HepG2 (cell line): ENCODE measurements around the gene MYRFL. TPM values are rescaled to one million over a fixed set of nuclear protein-coding genes. Genes with fewer than 3 reads are reported as not detected.

Source experiments
- ATAC-seq: fragments of 200-7000 bp; cut with Tn5 transposase; 3 replicates; pipeline ENCODE4 v1.9.1; 2020; ENCODE audit warnings: mild to moderate bottlenecking, moderate library complexity
- BruUV-seq: library from RNA; stranded (reverse); fragments of 400-500 nt; replicated peaks from 2 replicates; lab custom pipeline; 2021; lab: Mats Ljungman, UMichigan
- CTCF ChIA-PET: fragments of 300-600 bp; formaldehyde crosslinking; extraction: SDS; loops from one replicate; lab custom pipeline; 2021; ENCODE audit warnings: low total read pairs, inconsistent platforms, low intra/inter-chr PET ratio; lab: Yijun Ruan, JAX
- POLR2A ChIA-PET: fragments of 350-600 bp; sonication (Branson Sonifier 250); formaldehyde crosslinking; loops from one replicate; lab custom pipeline; 2020; ENCODE audit warnings: antibody characterized with exemption, inconsistent platforms; lab: Yijun Ruan, JAX
- DNase-seq: peaks from one replicate; pipeline ENCODE4 v3.0.0-alpha.2; 2015; ENCODE audit warnings: low spot score
- FAIRE-seq: peaks from 3 replicates; lab custom pipeline; 2011; peaks lifted over from hg19 to GRCh38; lab: Jason Lieb, UNC
- H2AFZ ChIP-seq: one replicate; pipeline ENCODE4 v1.6.1; 2011; ENCODE audit warnings: low read length, inconsistent platforms
- H3K27ac ChIP-seq: fragments of 300-600 bp; 3 replicates; pipeline ENCODE4 v1.8.0; 2011; ENCODE audit warnings: mixed run types, mild to moderate bottlenecking, mixed read lengths, low read length, inconsistent platforms; ENCODE audit not compliant: insufficient read depth; ENCODE audit errors: extremely low read length
- H3K27me3 ChIP-seq, 2 experiments: fragments of 200-600 bp in 1 of 2; 2 replicates in 1 of 2; 3 replicates in 1 of 2; pipeline versions ENCODE4 v1.6.0 to v1.8.0; 2011; ENCODE audit warnings: low read length in 2 of 2, mild to moderate bottlenecking in 2 of 2, moderate library complexity in 2 of 2, inconsistent platforms in 1 of 2; ENCODE audit not compliant: insufficient read depth in 2 of 2, control insufficient read depth in 1 of 2
- H3K36me3 ChIP-seq, 2 experiments: fragments of 200-600 bp in 1 of 2; replicated peaks in 1 of 2; 2 replicates in 1 of 2; 3 replicates in 1 of 2; pipeline versions ENCODE4 v1.5.1 to v1.8.0; 2011; ENCODE audit warnings: low read length in 2 of 2, inconsistent platforms in 1 of 2; ENCODE audit not compliant: insufficient read depth in 2 of 2, control insufficient read depth in 1 of 2
- H3K4me1 ChIP-seq: 2 replicates; pipeline ENCODE4 v1.5.1; 2012; ENCODE audit warnings: low read length, inconsistent platforms; ENCODE audit not compliant: insufficient read depth
- H3K4me2 ChIP-seq: 2 replicates; pipeline ENCODE4 v1.6.0; 2011; ENCODE audit warnings: low read depth, low read length, inconsistent platforms
- H3K4me3 ChIP-seq, 3 experiments: fragments of 200-600 bp in 1 of 3; sonication (generic), shearing (Covaris generic) in 1 of 3; replicated peaks in 1 of 3; 2 replicates each; pipeline ENCODE4 v1.5.1; 2011 to 2016; ENCODE audit warnings: low read length in 3 of 3, inconsistent platforms in 2 of 3, low read depth in 2 of 3, mild to moderate bottlenecking in 2 of 3, control low read depth in 1 of 3, mixed read lengths in 1 of 3; ENCODE audit not compliant: insufficient read depth in 1 of 3
- H3K79me2 ChIP-seq: one replicate; pipeline ENCODE4 v1.6.1; 2011; ENCODE audit warnings: low read length, inconsistent platforms; ENCODE audit not compliant: insufficient read depth
- H3K9ac ChIP-seq: 2 replicates; pipeline ENCODE4 v1.6.0; 2011; ENCODE audit warnings: mild to moderate bottlenecking, low read depth, low read length, inconsistent platforms; ENCODE audit not compliant: insufficient read depth
- H3K9me3 ChIP-seq: 2 replicates; pipeline ENCODE4 v1.5.1; 2012; ENCODE audit warnings: mild to moderate bottlenecking, low read length
- H4K20me1 ChIP-seq: 2 replicates; pipeline ENCODE4 v1.6.0; 2011; ENCODE audit warnings: inconsistent platforms, mild to moderate bottlenecking, low read length, moderate library complexity; ENCODE audit not compliant: insufficient read depth
- ARNT ChIP-seq: fragments of 450-650 bp; IDR thresholded peaks from 2 replicates; pipeline ENCODE4 v1.6.1; 2017
- BRCA1 ChIP-seq: sonication (generic); formaldehyde crosslinking; IDR thresholded peaks from 2 replicates; pipeline ENCODE4 v1.4.0; 2020; ENCODE audit warnings: missing genetic modification reagents
- CENPBD1 ChIP-seq: sonication (generic); formaldehyde crosslinking; IDR thresholded peaks from 2 replicates; pipeline ENCODE4 v1.8.0; 2022; ENCODE audit warnings: missing genetic modification reagents, low read depth, mild to moderate bottlenecking, borderline replicate concordance
- POLR2AphosphoS2 ChIP-seq: IDR thresholded peaks from 2 replicates; pipeline ENCODE4 v1.6.1; 2011; ENCODE audit warnings: low read depth, low read length, improper control_type of control experiment
- ZC3H4 ChIP-seq: sonication (generic); formaldehyde crosslinking; IDR thresholded peaks from 2 replicates; pipeline ENCODE4 v1.4.0; 2020; ENCODE audit warnings: missing genetic modification reagents, borderline replicate concordance
- ZKSCAN8 ChIP-seq: IDR thresholded peaks from 2 replicates; pipeline ENCODE4 v1.6.1; 2016; ENCODE audit warnings: borderline replicate concordance, missing genetic modification reagents, missing compliant biosample characterization
- ZNF281 ChIP-seq: sonication (generic); formaldehyde crosslinking; IDR thresholded peaks from 2 replicates; pipeline ENCODE4 v1.4.0; 2020; ENCODE audit warnings: missing genetic modification reagents, borderline replicate concordance
- ZNF577 ChIP-seq: sonication (generic); formaldehyde crosslinking; IDR thresholded peaks from 2 replicates; pipeline ENCODE4 v1.4.0; 2020; ENCODE audit warnings: mild to moderate bottlenecking, low read depth, missing genetic modification reagents, borderline replicate concordance
- ZNF580 ChIP-seq: IDR thresholded peaks from 2 replicates; pipeline ENCODE4 v1.6.1; 2016; ENCODE audit warnings: low read depth, borderline replicate concordance
- ZSCAN12 ChIP-seq: sonication (generic); formaldehyde crosslinking; IDR thresholded peaks from 2 replicates; pipeline ENCODE4 v1.9.0; 2021; ENCODE audit warnings: mild to moderate bottlenecking, missing genetic modification reagents
- WGBS: methylation state at CpG from one replicate; pipeline ENCODE4 v1.1.6; 2017; ENCODE audit warnings: low lambda C conversion rate; 5-methylcytosine and 5-hydroxymethylcytosine counted together
- in situ Hi-C: cut with HindIII; loops from 2 replicates; pipeline ENCODE4 v1.10.0; 2017; ENCODE audit warnings: low pct_unique_long_range_greater_than_20kb; ENCODE audit not compliant: extremely low pct_ligation_motif_present
- intact Hi-C: fragments of 100-400 bp; cut with micrococcal nuclease; formaldehyde crosslinking; loops from one replicate; pipeline ENCODE4 v1.10.0; 2022; ENCODE audit not compliant: unreplicated experiment
- polyA plus RNA-seq, 8 experiments: library from polyadenylated mRNA; depleted of rRNA in 3 of 8; stranded (reverse) in 7 of 8; unstranded in 1 of 8; fragments of >200 nt; fragmentation: Illumina TruSeq in 4 of 8; extraction: Trizol in 4 of 8; gene quantifications; 2 replicates each; pipeline versions ENCODE4 v1.2.1 to v1.2.3, GENCODE V29; 2011 to 2016; ENCODE audit warnings: low read depth in 4 of 8, missing spikeins in 1 of 8, mixed read lengths in 1 of 8; ENCODE audit not compliant: insufficient read depth in 1 of 8
- total RNA-seq, 5 experiments: library from RNA; depleted of rRNA; stranded (reverse); fragments of >200 nt; fragmentation: Illumina TruSeq; extraction: Trizol; gene quantifications; 2 replicates each; pipeline ENCODE4 v1.2.3, GENCODE V29; 2016; ENCODE audit warnings: low read depth in 1 of 5
- TF ChIP-seq, protein P1 (sequence below): sonication (generic); formaldehyde crosslinking; IDR thresholded peaks from 2 replicates; pipeline ENCODE4 v1.8.1; 2023; ENCODE audit warnings: mild to moderate bottlenecking, missing genetic modification reagents
- TF ChIP-seq, protein P2 (sequence below): sonication (generic); formaldehyde crosslinking; IDR thresholded peaks from 2 replicates; pipeline ENCODE4 v1.4.0; 2020; ENCODE audit warnings: mild to moderate bottlenecking, missing genetic modification reagents
- TF ChIP-seq, protein P3 (sequence below): sonication (generic); formaldehyde crosslinking; IDR thresholded peaks from 2 replicates; pipeline ENCODE4 v1.8.1; 2023; ENCODE audit warnings: mild to moderate bottlenecking, inconsistent platforms, moderate library complexity, missing genetic modification reagents, borderline replicate concordance

Gene MYRFL
- total and polyA plus RNA-seq, 2 of the 13 experiments (the other 11 are each of a cell fraction or from before 2014, with no cell fraction given), result 0.09 to 0.11 TPM

GRCh38 chr12:69828897-69829296, 3.9 kb downstream of the MYRFL start (continued):
- TF ChIP-seq CENPBD1 (CRISPR knock-in tag) (no peak), ZNF281 (no peak), POLR2AphosphoS2 (no peak), ZNF577 (CRISPR knock-in tag) (no peak), BRCA1 (CRISPR knock-in tag) (no peak), ZSCAN12 (CRISPR knock-in tag) (no peak), ZKSCAN8 (no peak), ARNT (no peak)
- TF ChIP-seq, protein P1, sequence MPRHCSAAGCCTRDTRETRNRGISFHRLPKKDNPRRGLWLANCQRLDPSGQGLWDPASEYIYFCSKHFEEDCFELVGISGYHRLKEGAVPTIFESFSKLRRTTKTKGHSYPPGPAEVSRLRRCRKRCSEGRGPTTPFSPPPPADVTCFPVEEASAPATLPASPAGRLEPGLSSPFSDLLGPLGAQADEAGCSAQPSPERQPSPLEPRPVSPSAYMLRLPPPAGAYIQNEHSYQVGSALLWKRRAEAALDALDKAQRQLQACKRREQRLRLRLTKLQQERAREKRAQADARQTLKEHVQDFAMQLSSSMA (CRISPR knock-in tag), result no peak

- TF ChIP-seq, protein P2, sequence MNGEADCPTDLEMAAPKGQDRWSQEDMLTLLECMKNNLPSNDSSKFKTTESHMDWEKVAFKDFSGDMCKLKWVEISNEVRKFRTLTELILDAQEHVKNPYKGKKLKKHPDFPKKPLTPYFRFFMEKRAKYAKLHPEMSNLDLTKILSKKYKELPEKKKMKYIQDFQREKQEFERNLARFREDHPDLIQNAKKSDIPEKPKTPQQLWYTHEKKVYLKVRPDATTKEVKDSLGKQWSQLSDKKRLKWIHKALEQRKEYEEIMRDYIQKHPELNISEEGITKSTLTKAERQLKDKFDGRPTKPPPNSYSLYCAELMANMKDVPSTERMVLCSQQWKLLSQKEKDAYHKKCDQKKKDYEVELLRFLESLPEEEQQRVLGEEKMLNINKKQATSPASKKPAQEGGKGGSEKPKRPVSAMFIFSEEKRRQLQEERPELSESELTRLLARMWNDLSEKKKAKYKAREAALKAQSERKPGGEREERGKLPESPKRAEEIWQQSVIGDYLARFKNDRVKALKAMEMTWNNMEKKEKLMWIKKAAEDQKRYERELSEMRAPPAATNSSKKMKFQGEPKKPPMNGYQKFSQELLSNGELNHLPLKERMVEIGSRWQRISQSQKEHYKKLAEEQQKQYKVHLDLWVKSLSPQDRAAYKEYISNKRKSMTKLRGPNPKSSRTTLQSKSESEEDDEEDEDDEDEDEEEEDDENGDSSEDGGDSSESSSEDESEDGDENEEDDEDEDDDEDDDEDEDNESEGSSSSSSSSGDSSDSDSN (CRISPR knock-in tag), result no peak
- TF ChIP-seq, protein P3, sequence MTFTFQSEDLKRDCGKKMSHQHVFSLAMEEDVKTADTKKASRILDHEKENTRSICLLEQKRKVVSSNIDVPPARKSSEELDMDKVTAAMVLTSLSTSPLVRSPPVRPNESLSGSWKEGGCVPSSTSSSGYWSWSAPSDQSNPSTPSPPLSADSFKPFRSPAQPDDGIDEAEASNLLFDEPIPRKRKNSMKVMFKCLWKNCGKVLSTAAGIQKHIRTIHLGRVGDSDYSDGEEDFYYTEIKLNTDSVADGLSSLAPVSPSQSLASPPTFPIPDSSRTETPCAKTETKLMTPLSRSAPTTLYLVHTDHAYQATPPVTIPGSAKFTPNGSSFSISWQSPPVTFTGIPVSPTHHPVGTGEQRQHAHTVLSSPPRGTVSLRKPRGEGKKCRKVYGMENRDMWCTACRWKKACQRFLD (CRISPR knock-in tag), result no peak
- no peak for TF ChIP-seq ZNF580 (CRISPR knock-in tag)
- no peak for TF ChIP-seq ZC3H4 (CRISPR knock-in tag)
- no peaks in the 10 kb centered on the region for H3K79me2 ChIP-seq
- no peak overlapping the region for H3K4me2 ChIP-seq
- DNase-seq, result no peak
- BruUV-seq, result no TSS peak
- in situ Hi-C loops, result no loop called here
- H3K9ac ChIP-seq, result no peak overlapping the region
- ChIA-PET CTCF (no interaction called here), POLR2A (no interaction called here)
- 20% methylated on average over 2 of the region's 2 CpGs for WGBS
- H2AFZ ChIP-seq, result no peak overlapping the region
- no peaks in the 10 kb centered on the region for H3K36me3 ChIP-seq
- H3K9me3 ChIP-seq, result no peaks in the 10 kb centered on the region
- intact Hi-C loops, result no loop called here
- ATAC-seq, result no peak
- H3K27me3 ChIP-seq, result no peaks in the 10 kb centered on the region
- FAIRE-seq, result no peak
- H3K27ac ChIP-seq, result no peak overlapping the region
- peaks cover 15% of the 10 kb centered on the region for H3K4me1 ChIP-seq
- H4K20me1 ChIP-seq, result no peaks in the 10 kb centered on the region
- no peak overlapping the region for H3K4me3 ChIP-seq
Measured at GRCh38 chr12:69833696-69834095, 8.7 kb downstream of the MYRFL start.
